Testis (tissue), 2 donors: Measurements from ENCODE around the gene FLT1.

Experiments used
- CTCF ChIP-seq, 3 experiments: fragments of 450-650 bp in 2 of 3; fragments of 200-600 bp in 1 of 3; sonication (generic) in 1 of 3; IDR thresholded peaks; one replicate each; pipeline ENCODE4 v1.5.1; 2016 to 2019; ENCODE audit warnings: antibody characterized with exemption in 3 of 3, mild to moderate bottlenecking in 2 of 3, moderate library complexity in 1 of 3
- POLR2A ChIP-seq: fragments of 450-650 bp; IDR thresholded peaks from one replicate; pipeline ENCODE4 v1.6.1; 2017; ENCODE audit warnings: antibody characterized with exemption, mild to moderate bottlenecking, moderate library complexity

GRCh38 chr13:28327373-28328270 lies 167.3 kb downstream of the FLT1 start:
- no peak for TF ChIP-seq CTCF (IDR thresholded peaks at IDR 0.05)
- TF ChIP-seq POLR2A: no peak
